GM19395 (cell line): ENCODE results near the gene GADD45A.

Experiments
- ATAC-seq: cut with Tn5 transposase; IDR thresholded peaks from one replicate; pipeline ENCODE4 v1.9.1; 2021; ENCODE audit warnings: mild to moderate bottlenecking, moderate library complexity; ENCODE audit not compliant: unreplicated experiment

Gene GADD45A

DNA sequence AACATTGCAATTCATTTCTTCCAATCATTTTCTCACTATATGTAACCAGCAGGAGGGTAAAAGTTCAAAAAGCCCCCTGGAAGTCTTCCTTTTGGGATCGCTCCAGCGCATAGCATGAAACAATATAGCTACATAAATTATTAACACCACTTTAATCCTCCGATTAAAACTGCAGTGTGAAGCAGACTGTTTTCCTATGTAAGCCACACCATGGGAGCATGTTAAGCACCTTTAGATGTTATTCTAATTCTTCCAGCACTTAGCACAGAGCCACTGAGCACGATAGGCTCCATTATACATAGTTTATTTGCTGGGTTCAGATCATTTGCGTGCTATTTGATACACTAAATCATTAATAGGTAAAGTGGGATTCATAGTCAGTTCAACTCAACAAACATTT, 18.4 kb upstream of the GADD45A start:
- ATAC-seq, result no peak

GRCh38 chr1:67668660-67669059, 16.3 kb upstream of the GADD45A start:
- ATAC-seq, result no peak

DNA sequence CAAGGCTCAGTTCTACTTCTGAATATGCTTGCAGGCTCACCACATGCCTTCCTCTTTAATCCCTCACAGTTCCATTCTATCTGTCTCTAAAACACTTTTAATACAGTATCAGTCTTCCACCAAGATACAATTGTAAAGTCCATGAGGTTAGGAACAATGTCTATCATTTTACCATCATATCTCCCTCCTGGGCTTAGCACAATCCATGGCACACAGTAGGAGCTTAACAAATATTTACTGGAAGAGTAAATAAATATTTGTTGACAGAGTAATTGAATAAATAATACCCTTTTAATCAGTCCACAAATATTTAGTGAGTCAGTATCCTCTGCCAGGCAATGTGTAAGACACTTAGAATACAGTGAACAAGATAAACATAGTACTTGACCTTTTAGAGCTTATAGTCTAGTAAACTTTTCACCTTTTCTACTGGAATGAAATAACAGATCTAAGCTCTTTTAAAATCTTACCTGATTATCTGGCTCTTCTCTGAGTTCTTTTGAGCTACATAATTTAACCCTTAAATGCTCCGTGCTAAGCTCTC, 12.7 kb upstream of the GADD45A start:
- no peak for ATAC-seq

DNA sequence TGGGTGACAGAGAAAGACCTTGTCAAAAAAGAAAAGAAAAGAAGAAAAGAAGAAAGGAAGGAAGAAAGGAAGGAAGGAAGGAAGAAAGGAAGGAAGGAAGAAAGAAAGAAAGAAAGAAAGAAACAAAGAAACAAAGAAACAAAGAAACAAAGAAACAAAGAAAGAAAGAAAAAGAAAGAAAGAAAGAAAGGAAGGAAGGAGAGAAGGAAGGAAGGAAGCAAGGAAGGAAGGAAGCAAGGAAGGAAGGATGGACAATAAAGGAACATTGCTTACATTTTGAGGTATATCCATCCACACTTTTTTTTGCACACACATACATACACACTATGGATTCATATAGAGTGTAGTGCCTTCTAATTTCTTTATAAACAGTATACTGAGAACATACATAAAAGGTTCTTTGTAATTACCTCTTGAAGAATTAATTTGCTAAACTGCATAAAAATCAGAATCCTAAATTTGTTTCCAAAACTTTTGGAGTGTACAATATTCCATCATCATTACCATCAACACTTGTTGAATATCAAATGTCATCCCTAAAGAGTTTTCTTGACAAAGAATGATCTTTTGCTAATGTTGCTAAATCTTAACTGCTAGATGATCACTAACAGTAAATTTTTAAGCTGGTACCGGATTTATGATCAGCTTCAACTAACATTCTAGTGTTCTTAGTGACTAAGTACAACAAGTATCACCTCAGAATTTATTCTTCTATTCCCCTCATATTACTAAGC, 11.4 kb upstream of the GADD45A start:
- no peak for ATAC-seq

GRCh38 chr1:67674260-67675011, 10.6 kb upstream of the GADD45A start:
- ATAC-seq, result peak; percentile 51

GRCh38 chr1:67675800-67676199, 9.2 kb upstream of the GADD45A start:
- peak; percentile 74 for ATAC-seq

- no peak for ATAC-seq
Observed at GRCh38 chr1:67676287-67676686, 8.7 kb upstream of the GADD45A start.

DNA sequence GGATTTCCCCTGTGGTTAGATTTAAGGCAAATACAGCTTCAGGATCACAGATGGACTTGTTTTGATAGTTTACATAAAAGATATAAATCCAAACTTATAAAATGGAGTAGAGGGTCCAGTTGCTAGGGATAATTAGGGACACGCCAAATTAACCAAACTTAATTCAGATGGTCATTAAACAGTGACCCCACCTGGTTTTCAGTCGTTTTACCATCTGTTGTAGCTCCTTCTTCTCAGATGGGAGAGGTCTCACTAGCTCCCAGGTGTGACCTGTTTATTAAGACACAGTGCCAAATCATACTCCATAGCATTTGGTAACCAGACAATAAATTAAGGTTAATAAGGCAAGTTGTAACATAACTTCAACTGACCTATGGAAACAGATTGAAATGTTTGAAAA, 8.1 kb upstream of the GADD45A start:
- no peak for ATAC-seq

GRCh38 chr1:67677408-67677807, 7.6 kb upstream of the GADD45A start:
- ATAC-seq, result no peak

DNA sequence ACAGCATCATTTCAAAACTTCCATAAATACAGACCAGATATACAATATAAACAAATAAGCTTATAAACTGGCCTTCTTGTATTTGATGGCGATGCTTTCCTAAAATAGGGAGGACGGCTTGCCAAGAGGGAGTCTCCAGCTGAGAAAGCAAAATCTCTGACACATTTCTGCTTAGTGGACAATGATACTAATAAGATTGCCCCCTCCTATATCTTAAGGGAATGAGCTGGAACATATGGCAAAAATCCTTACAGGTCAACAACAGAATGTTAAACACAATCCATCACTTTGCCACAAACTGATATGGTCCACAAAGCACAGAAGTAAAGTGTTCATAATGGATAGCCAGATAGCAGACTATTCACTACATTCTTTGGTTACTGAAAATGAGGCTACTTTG, 7.1 kb upstream of the GADD45A start:
- ATAC-seq, result no peak

DNA sequence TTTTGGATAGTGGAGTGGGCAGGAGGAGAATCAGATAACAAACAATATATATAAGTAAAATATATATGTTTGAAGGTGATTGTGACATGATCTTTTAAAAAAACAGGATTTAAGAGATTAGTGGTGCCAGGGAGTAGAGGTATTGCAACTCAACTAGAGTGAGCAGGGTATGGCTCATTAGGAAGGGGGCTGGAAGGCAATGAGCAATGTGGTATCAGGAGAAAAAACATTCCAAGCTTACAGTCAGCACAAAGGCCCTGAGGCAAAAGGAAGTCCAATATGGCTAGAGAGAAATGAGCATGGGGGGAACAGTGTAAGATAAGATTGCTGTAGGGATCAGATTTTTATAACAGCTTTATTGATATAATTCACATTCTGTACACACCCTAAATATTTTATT, 5.3 kb upstream of the GADD45A start:
- ATAC-seq, result no peak

DNA sequence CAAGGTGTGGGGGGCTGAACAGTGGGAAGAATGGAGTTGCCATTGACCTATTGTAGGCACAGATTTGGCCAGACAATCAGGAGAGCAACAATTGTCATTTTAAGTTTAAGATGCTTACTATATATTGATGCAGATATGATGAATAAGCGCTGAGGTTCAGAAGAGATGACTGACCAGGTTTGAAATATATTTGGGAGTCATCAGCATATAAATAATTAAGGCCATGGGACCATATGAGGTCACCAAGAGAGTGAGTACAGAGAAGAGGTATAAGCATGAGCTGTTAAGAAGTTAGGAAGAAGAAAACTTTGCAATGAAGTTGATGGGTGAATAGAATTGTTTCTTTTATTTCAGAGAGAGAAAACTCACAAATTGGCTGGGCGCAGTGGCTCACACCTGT, 4.5 kb upstream of the GADD45A start:
- no peak for ATAC-seq

- ATAC-seq, result no peak
Observed at GRCh38 chr1:67682659-67683197, 2.3 kb upstream of the GADD45A start.

DNA sequence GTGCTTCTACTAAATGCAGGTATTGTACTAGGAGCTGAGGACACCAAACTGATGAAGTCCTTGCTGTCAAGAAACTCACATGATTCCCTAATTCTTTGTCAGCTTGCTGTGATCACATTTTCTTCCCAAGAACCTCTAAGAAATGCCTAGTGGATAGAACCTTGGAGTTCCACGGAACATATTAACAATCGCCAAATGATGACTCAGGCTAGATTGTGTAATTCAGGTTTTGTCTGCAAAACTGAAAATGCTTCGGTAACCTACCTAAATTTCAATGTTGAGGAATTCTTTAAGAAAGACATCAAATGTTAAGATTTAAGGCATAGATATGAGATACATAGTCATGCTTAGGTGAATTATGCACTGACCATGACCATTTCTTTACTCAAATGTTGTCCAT, 1.7 kb upstream of the GADD45A start:
- ATAC-seq, result no peak

GRCh38 chr1:67683766-67684525, 1.1 kb upstream of the GADD45A start:
- ATAC-seq, result no peak

- no peak for ATAC-seq
Observed at GRCh38 chr1:67684526-67685066, 405 bp upstream of the GADD45A start.

GRCh38 chr1:67685558-67686266, 711 bp downstream of the GADD45A start:
- peak; percentile 19 for ATAC-seq

- peak; percentile 30 for ATAC-seq
Observed at GRCh38 chr1:67686267-67687197, 1.5 kb downstream of the GADD45A start.

GRCh38 chr1:67687198-67687545, 2.2 kb downstream of the GADD45A start:
- ATAC-seq, result peak; percentile 8
